ENCODE results near the gene RNF208. TPM values are rescaled to one million over a fixed set of nuclear protein-coding genes. Genes with fewer than 3 reads are reported as not detected.

The RNF208 gene
- total and polyA plus RNA-seq, 2 donors (not counting 1 experiment from before 2014, with no cell fraction given): 1.1 to 1.4 TPM

DNA sequence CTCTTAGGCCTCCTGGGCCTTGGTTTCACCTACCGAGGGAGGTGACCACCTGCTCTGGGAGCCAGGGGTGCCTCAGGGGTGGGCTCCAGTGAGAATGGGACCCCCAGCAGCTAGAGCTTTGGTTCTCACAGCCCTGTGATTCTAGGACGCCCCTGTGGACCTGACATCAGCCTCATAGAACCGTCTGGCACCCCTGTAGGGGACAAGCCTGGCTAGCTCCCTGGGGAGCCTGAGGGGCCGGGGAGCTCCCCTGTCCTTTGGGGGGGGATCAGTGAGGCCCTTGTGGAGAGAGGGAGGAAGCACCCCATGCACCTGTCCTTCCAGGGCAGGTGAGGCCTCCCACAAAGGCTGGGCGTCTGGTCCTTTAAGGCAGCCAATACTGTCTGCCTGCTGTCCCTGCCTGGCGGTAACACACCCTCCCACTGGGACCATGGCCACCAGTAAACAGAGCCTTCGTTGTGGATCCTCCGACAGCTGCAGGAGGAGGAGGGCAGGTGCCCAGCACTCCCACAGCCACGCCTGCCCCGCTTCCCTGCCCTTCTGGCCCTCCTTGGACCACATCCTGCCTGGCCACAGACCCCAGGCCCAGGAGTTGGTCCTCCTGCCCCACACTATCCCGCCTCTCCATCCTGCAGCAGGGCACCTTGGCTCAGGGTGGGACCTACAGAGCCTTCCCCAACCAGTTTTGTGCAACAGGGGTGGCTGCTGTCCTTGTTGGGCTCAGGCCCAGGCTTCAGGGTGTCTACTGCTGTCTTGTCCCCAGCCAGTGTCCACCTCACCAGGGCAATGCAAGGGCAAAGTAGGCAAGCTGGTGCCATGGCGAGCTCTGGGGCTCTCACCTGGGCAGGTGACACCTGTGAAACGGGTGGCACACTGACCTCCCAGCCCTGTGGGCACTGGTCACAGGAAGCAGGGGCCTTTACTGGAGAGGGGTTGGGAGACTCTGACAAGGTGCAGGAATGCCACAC is 16.0 kb upstream of the RNF208 start:
- H3K9me3 Mint-ChIP-seq (ENCODE audit: insufficient read depth): no peaks in the 10 kb centered on the region
- peaks cover 38% of the 10 kb centered on the region for H4K20me1 ChIP-seq (ENCODE audit: control insufficient read depth, insufficient read depth, low read length, poor library complexity, severe bottlenecking)
- intact Hi-C loops (cut with micrococcal nuclease): loop anchor here (2.0 kb wide), 2 partner anchors 119 to 191 kb away; partner anchors contain the start of gene NPDC1
- DNase-seq (peak; percentile 33), ATAC-seq (ENCODE audit: low read depth) (no peak)
- peaks cover 0 to 12% of the 10 kb centered on the region in 2 experiments for H3K36me3 ChIP-seq (replicated peaks in 1 of 2; ENCODE audit: control extremely low read depth in 1 of 2, control insufficient read depth in 1 of 2, extremely low read depth in 1 of 2, insufficient read depth in 2 of 2, low read length in 1 of 2)
- no peak overlapping the region for H3K4me3 Mint-ChIP-seq
- no peak overlapping the region for H3K27ac Mint-ChIP-seq
- CTCF ChIA-PET: interaction anchor here (1.1 to 8.9 kb wide), 11 partner anchors 13 to 192 kb away, joined by 3 to 76 read pairs (median 7); partner anchors contain the start of genes ANAPC2, CYSRT1, NPDC1 and RNF208
- peaks cover 47 to 73% of the 10 kb centered on the region in 2 donors for H3K4me1 ChIP-seq (ENCODE audit: control insufficient read depth in 2 of 2, insufficient read depth in 2 of 2, low read length in 2 of 2)
- no peak overlapping the region for H3K27ac ChIP-seq (ENCODE audit: low read length in 2 of 2)
- H3K4me3 ChIP-seq (ENCODE audit: control extremely low read depth in 1 of 5, extremely low read depth in 1 of 5, insufficient read depth in 1 of 5, low read depth in 2 of 5, low read length in 4 of 5): no peak overlapping the region
- peaks cover 49% of the 10 kb centered on the region for H3K4me1 Mint-ChIP-seq
- H3K79me2 ChIP-seq (ENCODE audit: control insufficient read depth, insufficient read depth, low read length): peaks cover 43% of the 10 kb centered on the region
- H3K9me3 ChIP-seq (ENCODE audit: control extremely low read depth in 1 of 3, control insufficient read depth in 2 of 3, insufficient read depth in 1 of 3, low read length in 2 of 3): peaks cover 0 to 3% (median 0%) of the 10 kb centered on the region in 3 donors
- 69% methylated on average over 12 of the region's 13 CpGs for WGBS (ENCODE audit: insufficient coverage)
- POLR2A ChIA-PET: interaction anchor here (0.6 kb wide), 1 partner anchor 18 kb away, joined by 3 read pairs; no protein-coding TSS in a partner anchor
- peaks cover 0 to 2% (median 0%) of the 10 kb centered on the region in 4 experiments for H3K27me3 ChIP-seq (replicated peaks in 1 of 4; ENCODE audit: control extremely low read depth in 1 of 4, control insufficient read depth in 3 of 4, insufficient read depth in 4 of 4, low read length in 3 of 4)
- TF ChIP-seq EZH2 (IDR thresholded peaks at IDR 0.05; ENCODE audit: borderline replicate concordance, insufficient read depth, low read depth, low read length, poor library complexity, severe bottlenecking): no peak
- TF ChIP-seq, protein P1, sequence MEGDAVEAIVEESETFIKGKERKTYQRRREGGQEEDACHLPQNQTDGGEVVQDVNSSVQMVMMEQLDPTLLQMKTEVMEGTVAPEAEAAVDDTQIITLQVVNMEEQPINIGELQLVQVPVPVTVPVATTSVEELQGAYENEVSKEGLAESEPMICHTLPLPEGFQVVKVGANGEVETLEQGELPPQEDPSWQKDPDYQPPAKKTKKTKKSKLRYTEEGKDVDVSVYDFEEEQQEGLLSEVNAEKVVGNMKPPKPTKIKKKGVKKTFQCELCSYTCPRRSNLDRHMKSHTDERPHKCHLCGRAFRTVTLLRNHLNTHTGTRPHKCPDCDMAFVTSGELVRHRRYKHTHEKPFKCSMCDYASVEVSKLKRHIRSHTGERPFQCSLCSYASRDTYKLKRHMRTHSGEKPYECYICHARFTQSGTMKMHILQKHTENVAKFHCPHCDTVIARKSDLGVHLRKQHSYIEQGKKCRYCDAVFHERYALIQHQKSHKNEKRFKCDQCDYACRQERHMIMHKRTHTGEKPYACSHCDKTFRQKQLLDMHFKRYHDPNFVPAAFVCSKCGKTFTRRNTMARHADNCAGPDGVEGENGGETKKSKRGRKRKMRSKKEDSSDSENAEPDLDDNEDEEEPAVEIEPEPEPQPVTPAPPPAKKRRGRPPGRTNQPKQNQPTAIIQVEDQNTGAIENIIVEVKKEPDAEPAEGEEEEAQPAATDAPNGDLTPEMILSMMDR (IDR thresholded peaks at IDR 0.05): no peak
- H2AFZ ChIP-seq (ENCODE audit: insufficient read depth, low read depth, low read length, poor library complexity, severe bottlenecking): no peak overlapping the region
- no peak overlapping the region for H3K9ac ChIP-seq (ENCODE audit: low read length)
- H3K4me2 ChIP-seq (replicated peaks; ENCODE audit: low read depth, low read length, poor library complexity, severe bottlenecking): no peak overlapping the region
- H3K27me3 Mint-ChIP-seq: no peaks in the 10 kb centered on the region

All from B cell (primary cell).